ENCODE measurements around the gene HERC2.

- no peak for TF ChIP-seq POLR2A (IDR thresholded peaks at IDR 0.05)
- no peak for TF ChIP-seq CTCF (IDR thresholded peaks at IDR 0.05)
These were observed 40.1 kb downstream of the HERC2 start for GRCh38 chr15:28281876-28282275.
